Fibroblast of lung (primary cell): ENCODE measurements around the gene NDP. TPM values are rescaled to one million over a fixed set of nuclear protein-coding genes. Genes with fewer than 3 reads are reported as not detected.
A peak's percentile ranks its signal among the peaks of the same experiment; 100 is the strongest.

Experiments
- DNase-seq, 2 donors: peaks; one replicate each; pipeline versions ENCODE4 v3.0.0 to v3.0.0-alpha.2; 2010; ENCODE audit warnings: low read depth in 2 of 2
- H2AFZ ChIP-seq: 2 replicates; pipeline ENCODE4 v1.5.1; 2012; ENCODE audit warnings: low read length, control low read depth, inconsistent platforms
- H3K27ac ChIP-seq: 2 replicates; pipeline ENCODE4 v1.5.1; 2011; ENCODE audit warnings: low read length, control low read depth; ENCODE audit not compliant: insufficient read depth
- H3K27me3 ChIP-seq: 2 replicates; pipeline ENCODE4 v1.5.1; 2011; ENCODE audit warnings: mild to moderate bottlenecking, low read length; ENCODE audit not compliant: control insufficient read depth, insufficient read depth
- H3K36me3 ChIP-seq: 2 replicates; pipeline ENCODE4 v1.5.1; 2011; ENCODE audit warnings: low read length; ENCODE audit not compliant: control insufficient read depth, insufficient read depth
- H3K4me1 ChIP-seq: 2 replicates; pipeline ENCODE4 v1.5.1; 2011; ENCODE audit warnings: low read length; ENCODE audit not compliant: control insufficient read depth, insufficient read depth; ENCODE audit errors: extremely low read depth
- H3K4me2 ChIP-seq: 2 replicates; pipeline ENCODE4 v1.5.1; 2011; ENCODE audit warnings: low read length, control low read depth; ENCODE audit not compliant: insufficient read depth; ENCODE audit errors: extremely low read depth
- H3K4me3 ChIP-seq, 4 experiments: fragments of 200-600 bp in 1 of 4; sonication (generic) in 1 of 4; replicated peaks in 1 of 4; 2 replicates each; pipeline ENCODE4 v1.5.1; 2011 to 2016; ENCODE audit warnings: low read length in 4 of 4, low read depth in 3 of 4, mild to moderate bottlenecking in 3 of 4, control low read depth in 2 of 4, inconsistent platforms in 1 of 4, mixed read lengths in 1 of 4; ENCODE audit not compliant: insufficient read depth in 1 of 4; ENCODE audit errors: control extremely low read depth in 1 of 4
- H3K79me2 ChIP-seq: 2 replicates; pipeline ENCODE4 v1.5.1; 2012; ENCODE audit warnings: mild to moderate bottlenecking, low read length, inconsistent platforms; ENCODE audit not compliant: control insufficient read depth, insufficient read depth
- H3K9ac ChIP-seq: 2 replicates; pipeline ENCODE4 v1.5.1; 2011; ENCODE audit warnings: mild to moderate bottlenecking, low read length, control low read depth; ENCODE audit not compliant: insufficient read depth
- H3K9me3 ChIP-seq: 2 replicates; pipeline ENCODE4 v1.5.1; 2012; ENCODE audit warnings: low read depth, low read length; ENCODE audit not compliant: control insufficient read depth, insufficient read depth
- H4K20me1 ChIP-seq: 2 replicates; pipeline ENCODE4 v1.5.1; 2011; ENCODE audit warnings: low read length; ENCODE audit not compliant: control insufficient read depth, insufficient read depth; ENCODE audit errors: extremely low read depth
- EZH2 ChIP-seq: IDR thresholded peaks from 2 replicates; pipeline ENCODE4 v1.5.1; 2012; ENCODE audit warnings: low read length, control low read depth, mild to moderate bottlenecking; ENCODE audit errors: missing control alignments
- polyA minus RNA-seq: library from RNA; depleted of rRNA, polyadenylated mRNA; stranded (reverse); fragments of >200 nt; gene quantifications from 2 replicates; pipeline ENCODE4 v1.2.3, GENCODE V29; 2011; ENCODE audit warnings: low replicate concordance
- polyA plus RNA-seq, 2 donors: library from polyadenylated mRNA; depleted of rRNA in 1 of 2; stranded (reverse) in 1 of 2; unstranded in 1 of 2; fragments of >200 nt; gene quantifications; 2 replicates each; pipeline ENCODE4 v1.2.1, GENCODE V29; 2011 to 2012; ENCODE audit warnings: missing spikeins in 1 of 2
- total RNA-seq: library from RNA; depleted of rRNA; stranded (reverse); fragments of >200 nt; gene quantifications from 2 replicates; pipeline ENCODE4 v1.2.1, GENCODE V29; 2014
- TF ChIP-seq, protein P1 (sequence below), 2 donors: IDR thresholded peaks in 1 of 2; conservative IDR thresholded peaks in 1 of 2; 1 replicate in 1 of 2; 2 replicates in 1 of 2; pipeline ENCODE4 v1.5.1; 2011 to 2012; ENCODE audit warnings: low read length in 2 of 2, control low read depth in 1 of 2, inconsistent platforms in 1 of 2, low read depth in 1 of 2, mild to moderate bottlenecking in 1 of 2

Gene NDP, protein sequence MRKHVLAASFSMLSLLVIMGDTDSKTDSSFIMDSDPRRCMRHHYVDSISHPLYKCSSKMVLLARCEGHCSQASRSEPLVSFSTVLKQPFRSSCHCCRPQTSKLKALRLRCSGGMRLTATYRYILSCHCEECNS
- total RNA-seq (1.3 and 5.3 TPM in 2 replicates), polyA plus RNA-seq (0.79 and 1.6 TPM in 2 replicates), polyA minus RNA-seq (1.1 and 1.9 TPM in 2 replicates)
- 0.58 and 0.91 TPM in 2 replicates for polyA plus RNA-seq (2012)

DNA sequence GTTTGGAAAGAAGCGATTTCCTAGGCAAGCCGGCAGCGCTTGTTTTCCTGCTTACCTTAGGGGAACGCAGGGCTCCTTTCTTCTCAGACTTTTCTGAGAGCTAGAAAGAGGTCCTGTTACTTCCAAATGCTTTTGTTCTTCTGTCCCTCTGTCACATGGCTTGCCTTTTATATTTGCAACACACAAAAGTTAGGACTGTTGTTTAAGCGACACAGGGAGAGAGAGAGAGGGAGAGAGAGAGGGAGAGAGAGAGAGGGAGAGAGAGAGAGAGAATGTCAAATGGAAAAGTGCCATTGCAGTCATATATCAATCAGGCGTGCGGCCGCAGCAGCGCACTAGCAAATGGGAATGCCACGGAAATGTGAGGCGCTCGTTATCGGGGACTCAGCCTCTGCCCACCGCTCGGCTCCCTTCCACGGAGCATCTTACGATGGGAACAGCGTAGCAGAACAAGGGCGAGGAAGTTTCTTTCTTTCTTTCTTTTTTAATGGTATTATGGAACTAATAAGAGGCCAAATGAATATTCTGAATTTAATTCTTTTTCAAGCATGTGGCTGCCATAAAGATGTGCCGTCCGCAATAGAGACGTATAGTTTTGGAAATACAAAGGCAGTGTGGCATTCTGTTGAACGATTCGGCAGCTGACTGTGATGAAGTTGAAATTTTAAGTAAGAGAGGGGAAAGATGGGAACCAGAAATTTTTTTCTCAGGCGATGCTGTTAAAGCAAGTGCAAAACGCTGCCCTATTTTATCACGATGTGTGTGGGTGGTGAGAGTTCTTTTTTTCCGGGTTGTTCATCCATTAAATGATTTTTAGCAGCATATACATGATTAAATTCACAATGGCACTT, at the start of gene NDP:
NDP (minus strand) TSS at position 142 of the 851 bp plus-strand sequence. CDS start 14,745 bp downstream, outside the sequence.
- Histone ChIP-seq H3K4me3 (peak within 1 kb of the TSS; percentile 43 to 65 (median 54)), H3K4me1 (no peaks in the 10 kb centered on the region), H3K27me3 (no peaks in the 10 kb centered on the region), H4K20me1 (no peaks in the 10 kb centered on the region), H3K27ac (peak within 1 kb of the TSS; percentile 14), H3K9me3 (no peaks in the 10 kb centered on the region), H3K79me2 (no peaks in the 10 kb centered on the region), H3K36me3 (no peaks in the 10 kb centered on the region), H3K9ac (no peak within 1 kb of the TSS), H3K4me2 (peak within 1 kb of the TSS; percentile 82), H2AFZ (peak within 1 kb of the TSS; percentile 26)
- peak; percentile 13 to 28 for DNase-seq
- TF ChIP-seq, protein P1, sequence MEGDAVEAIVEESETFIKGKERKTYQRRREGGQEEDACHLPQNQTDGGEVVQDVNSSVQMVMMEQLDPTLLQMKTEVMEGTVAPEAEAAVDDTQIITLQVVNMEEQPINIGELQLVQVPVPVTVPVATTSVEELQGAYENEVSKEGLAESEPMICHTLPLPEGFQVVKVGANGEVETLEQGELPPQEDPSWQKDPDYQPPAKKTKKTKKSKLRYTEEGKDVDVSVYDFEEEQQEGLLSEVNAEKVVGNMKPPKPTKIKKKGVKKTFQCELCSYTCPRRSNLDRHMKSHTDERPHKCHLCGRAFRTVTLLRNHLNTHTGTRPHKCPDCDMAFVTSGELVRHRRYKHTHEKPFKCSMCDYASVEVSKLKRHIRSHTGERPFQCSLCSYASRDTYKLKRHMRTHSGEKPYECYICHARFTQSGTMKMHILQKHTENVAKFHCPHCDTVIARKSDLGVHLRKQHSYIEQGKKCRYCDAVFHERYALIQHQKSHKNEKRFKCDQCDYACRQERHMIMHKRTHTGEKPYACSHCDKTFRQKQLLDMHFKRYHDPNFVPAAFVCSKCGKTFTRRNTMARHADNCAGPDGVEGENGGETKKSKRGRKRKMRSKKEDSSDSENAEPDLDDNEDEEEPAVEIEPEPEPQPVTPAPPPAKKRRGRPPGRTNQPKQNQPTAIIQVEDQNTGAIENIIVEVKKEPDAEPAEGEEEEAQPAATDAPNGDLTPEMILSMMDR (conservative IDR thresholded peaks at IDR 0.05 in 1 of 2, IDR thresholded peaks at IDR 0.05 in 1 of 2; ENCODE audit: low read depth in 1 of 2, low read length in 2 of 2) = no peak
- no peak for TF ChIP-seq EZH2

DNA sequence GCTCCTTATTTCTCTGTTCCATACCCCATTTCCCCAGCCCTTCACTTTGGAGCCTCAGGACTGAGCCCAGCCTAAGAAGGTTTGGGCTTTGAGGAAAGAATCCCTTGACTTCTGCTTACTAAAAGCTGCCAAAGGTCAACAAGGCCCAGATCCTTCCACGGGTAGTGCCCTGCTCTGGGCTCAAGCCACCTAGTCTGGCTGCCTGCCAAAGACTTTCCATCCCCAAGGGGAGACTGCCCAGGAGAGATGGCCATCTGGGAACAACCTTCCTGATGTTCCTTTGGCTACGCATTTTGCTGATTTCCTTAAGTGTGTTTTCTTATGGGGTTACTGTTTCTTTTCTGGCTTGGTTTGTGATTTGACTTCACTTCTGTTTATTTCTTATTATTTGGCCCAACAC, 49.8 kb upstream of the NDP start:
- H3K4me2 ChIP-seq = no peak overlapping the region
- DNase-seq = no peak
- no peaks in the 10 kb centered on the region for H3K4me1 ChIP-seq
- H2AFZ ChIP-seq = no peak overlapping the region
- H4K20me1 ChIP-seq = no peaks in the 10 kb centered on the region
- no peaks in the 10 kb centered on the region for H3K27me3 ChIP-seq
- no peaks in the 10 kb centered on the region for H3K9me3 ChIP-seq
- H3K4me3 ChIP-seq = no peak overlapping the region
- no peak overlapping the region for H3K27ac ChIP-seq
- no peak overlapping the region for H3K9ac ChIP-seq
- no peaks in the 10 kb centered on the region for H3K79me2 ChIP-seq
- TF ChIP-seq, protein P1 (conservative IDR thresholded peaks at IDR 0.05 in 1 of 2, IDR thresholded peaks at IDR 0.05 in 1 of 2; ENCODE audit: low read depth in 1 of 2, low read length in 2 of 2) = no peak
- no peak for TF ChIP-seq EZH2
- no peaks in the 10 kb centered on the region for H3K36me3 ChIP-seq

- H3K4me2 ChIP-seq = no peak overlapping the region
- no peak overlapping the region for H2AFZ ChIP-seq
- H3K4me3 ChIP-seq = no peak overlapping the region
- no peaks in the 10 kb centered on the region for H3K36me3 ChIP-seq
- H4K20me1 ChIP-seq = no peaks in the 10 kb centered on the region
- H3K9me3 ChIP-seq = no peaks in the 10 kb centered on the region
- no peaks in the 10 kb centered on the region for H3K4me1 ChIP-seq
- H3K27me3 ChIP-seq = no peaks in the 10 kb centered on the region
- H3K27ac ChIP-seq = no peak overlapping the region
- no peak overlapping the region for H3K9ac ChIP-seq
- no peak for TF ChIP-seq EZH2
- TF ChIP-seq, protein P1 (conservative IDR thresholded peaks at IDR 0.05 in 1 of 2, IDR thresholded peaks at IDR 0.05 in 1 of 2; ENCODE audit: low read depth in 1 of 2, low read length in 2 of 2) = no peak
- H3K79me2 ChIP-seq = no peaks in the 10 kb centered on the region
- no peak for DNase-seq
Observed at GRCh38 chrX:44020693-44021092, 47.5 kb upstream of the NDP start.
